GM12878 (cell line): ENCODE results near the gene RUFY3. TPM values are rescaled to one million over a fixed set of nuclear protein-coding genes. Genes with fewer than 3 reads are reported as not detected.

Source experiments
- CTCF ChIP-seq, 3 experiments: IDR thresholded peaks in 2 of 3; conservative IDR thresholded peaks in 1 of 3; 2 replicates each; pipeline ENCODE4 v1.5.1; 2011; ENCODE audit warnings: low read depth in 3 of 3, low read length in 3 of 3, mild to moderate bottlenecking in 3 of 3, control low read depth in 2 of 3, moderate library complexity in 2 of 3, inconsistent platforms in 1 of 3, mixed read lengths in 1 of 3; ENCODE audit not compliant: control insufficient read depth in 2 of 3, insufficient read depth in 1 of 3; ENCODE audit errors: extremely low read depth in 1 of 3
- EGR1 ChIP-seq, 2 experiments: IDR thresholded peaks; 1 replicate in 1 of 2; 2 replicates in 1 of 2; pipeline ENCODE4 v1.6.1; 2011 to 2012; ENCODE audit warnings: low read depth in 2 of 2, low read length in 2 of 2, borderline replicate concordance in 1 of 2, mild to moderate bottlenecking in 1 of 2, moderate library complexity in 1 of 2
- GATAD2B ChIP-seq: fragments of 450-650 bp; conservative IDR thresholded peaks from 2 replicates; pipeline ENCODE4 v1.6.1; 2017; ENCODE audit warnings: low read depth, mild to moderate bottlenecking, moderate library complexity
- IRF3 ChIP-seq: fragments of 450-650 bp; IDR thresholded peaks from 2 replicates; pipeline ENCODE4 v1.6.1; 2014; ENCODE audit warnings: mild to moderate bottlenecking
- JUND ChIP-seq: IDR thresholded peaks from 2 replicates; pipeline ENCODE4 v1.6.1; 2012; ENCODE audit warnings: low read depth, mild to moderate bottlenecking, low read length, improper control_type of control experiment, moderate library complexity
- KDM1A ChIP-seq: fragments of 200-600 bp; sonication (generic); IDR thresholded peaks from 2 replicates; pipeline ENCODE4 v1.6.1; 2016; ENCODE audit warnings: borderline replicate concordance
- MEF2A ChIP-seq: IDR thresholded peaks from 2 replicates; pipeline ENCODE4 v1.6.1; 2011; ENCODE audit warnings: low read depth, mild to moderate bottlenecking, low read length, moderate library complexity; ENCODE audit not compliant: insufficient read depth
- MXI1 ChIP-seq: fragments of 150-350 bp; IDR thresholded peaks from 2 replicates; pipeline ENCODE4 v1.6.1; 2011; ENCODE audit warnings: low read depth, mild to moderate bottlenecking, inconsistent platforms, low read length, improper control_type of control experiment
- NFXL1 ChIP-seq: fragments of 450-650 bp; IDR thresholded peaks from 2 replicates; pipeline ENCODE4 v1.6.1; 2017; ENCODE audit warnings: antibody characterized with exemption, mild to moderate bottlenecking, borderline replicate concordance
- POU2F2 ChIP-seq: IDR thresholded peaks from 3 replicates; pipeline ENCODE4 v1.6.1; 2011; ENCODE audit warnings: low read depth, mild to moderate bottlenecking, low read length, borderline replicate concordance
- RUNX3 ChIP-seq: IDR thresholded peaks from 2 replicates; pipeline ENCODE4 v1.6.1; 2012; ENCODE audit warnings: low read length, inconsistent platforms
- STAT1 ChIP-seq: fragments of 450-650 bp; conservative IDR thresholded peaks from 2 replicates; pipeline ENCODE4 v1.6.1; 2014; ENCODE audit warnings: antibody characterized with exemption, mild to moderate bottlenecking
- USF1 ChIP-seq: IDR thresholded peaks from 2 replicates; pipeline ENCODE4 v1.6.1; 2011; ENCODE audit warnings: borderline replicate concordance, low read depth, mild to moderate bottlenecking, moderate library complexity, mixed read lengths, low read length; ENCODE audit not compliant: insufficient read depth; ENCODE audit errors: extremely low read length
- ZBTB4 ChIP-seq: fragments of 450-650 bp; formaldehyde crosslinking; IDR thresholded peaks from 2 replicates; pipeline ENCODE4 v1.4.0; 2022; ENCODE audit warnings: mild to moderate bottlenecking, moderate library complexity
- ZNF687 ChIP-seq: fragments of 450-650 bp; IDR thresholded peaks from 2 replicates; pipeline ENCODE4 v1.6.1; 2017; ENCODE audit warnings: mild to moderate bottlenecking, moderate library complexity
- polyA plus RNA-seq, 11 experiments: library from polyadenylated mRNA; depleted of rRNA in 4 of 11; unstranded in 6 of 11; stranded (reverse) in 5 of 11; fragments of >200 nt; fragmentation: Nextera tagmentation in 4 of 11; fragmentation: Illumina TruSeq in 1 of 11; extraction: Ambion mirVana in 4 of 11; extraction: Trizol in 1 of 11; gene quantifications; 1 replicate in 1 of 11; 2 replicates in 10 of 11; pipeline versions ENCODE4 v1.2.1 to v1.2.3, GENCODE V29; 2011 to 2016; ENCODE audit warnings: inconsistent platforms in 2 of 11, missing spikeins in 2 of 11, low read depth in 1 of 11
- total RNA-seq, 4 experiments: library from RNA; depleted of rRNA in 3 of 4; stranded (reverse); fragments of >200 nt in 3 of 4; fragmentation: Illumina TruSeq in 1 of 4; extraction: Trizol in 1 of 4; gene quantifications; 2 replicates each; pipeline versions ENCODE4 v1.2.1 to v1.2.3, GENCODE V29; 2013 to 2021

RUFY3 gene
- total and polyA plus RNA-seq, 10 of the 15 experiments (the other 5 are each of a cell fraction or from before 2014, with no cell fraction given), result 5.1 to 28.3 (median 13.1) TPM

- TF ChIP-seq USF1, result no peak
- TF ChIP-seq RUNX3, result peak; percentile 75
- no peak; the same call in 1 of the 2 replicates for TF ChIP-seq STAT1
- TF ChIP-seq MXI1, result peak; percentile 92
- TF ChIP-seq MEF2A, result peak; percentile 57
- peak in 1 of 2 experiments; percentile 93; a peak in 2 of 3 replicates for TF ChIP-seq EGR1 (IDR thresholded peaks at IDR 0.05; ENCODE audit: borderline replicate concordance in 1 of 2, low read depth in 2 of 2, low read length in 2 of 2)
- peak; percentile 74 for TF ChIP-seq GATAD2B
- peak; percentile 94 to 100 (median 97) for TF ChIP-seq CTCF (IDR thresholded peaks at IDR 0.05 in 2 of 3, conservative IDR thresholded peaks at IDR 0.05 in 1 of 3; ENCODE audit: control insufficient read depth in 2 of 3, extremely low read depth in 1 of 3, insufficient read depth in 1 of 3, low read depth in 3 of 3, low read length in 3 of 3)
- no peak for TF ChIP-seq IRF3
- no peak for TF ChIP-seq NFXL1
- no peak for TF ChIP-seq JUND
- no peak for TF ChIP-seq KDM1A
- peak; percentile 94 for TF ChIP-seq POU2F2
- TF ChIP-seq ZBTB4 (CRISPR knock-in tag), result no peak
- TF ChIP-seq ZNF687, result peak; percentile 77
These were observed 33.7 kb upstream of the RUFY3 start, which contains the start of gene UTP3 (continued) for GRCh38 chr4:70687821-70688794.
